Liver (tissue), 9 donors: ENCODE data around the gene TSPOAP1. TPM values are rescaled to one million over a fixed set of nuclear protein-coding genes. Genes with fewer than 3 reads are reported as not detected.

Source experiments
- DNase-seq: peaks from one replicate; pipeline ENCODE4 v3.0.0-alpha.2; 2017; ENCODE audit warnings: low spot score
- H3K27ac ChIP-seq, 2 donors: one replicate each; pipeline ENCODE4 v1.7.0; 2013; ENCODE audit warnings: inconsistent platforms in 2 of 2, low read length in 2 of 2, control low read depth in 1 of 2, low read depth in 1 of 2, mild to moderate bottlenecking in 1 of 2
- H3K27me3 ChIP-seq, 4 donors: one replicate each; pipeline versions ENCODE4 v1.6.1 to v1.7.0; 2013; ENCODE audit warnings: low read length in 3 of 4, inconsistent platforms in 1 of 4, mild to moderate bottlenecking in 1 of 4, moderate library complexity in 1 of 4; ENCODE audit not compliant: control insufficient read depth in 4 of 4, insufficient read depth in 4 of 4
- H3K36me3 ChIP-seq, 4 donors: one replicate each; pipeline versions ENCODE4 v1.6.1 to v1.7.0; 2013; ENCODE audit warnings: low read length in 3 of 4, mild to moderate bottlenecking in 3 of 4, low read depth in 1 of 4, moderate library complexity in 1 of 4; ENCODE audit not compliant: control insufficient read depth in 4 of 4, insufficient read depth in 3 of 4
- H3K4me1 ChIP-seq, 4 donors: one replicate each; pipeline versions ENCODE4 v1.6.1 to v1.7.0; 2013; ENCODE audit warnings: low read length in 3 of 4, mild to moderate bottlenecking in 3 of 4, moderate library complexity in 1 of 4; ENCODE audit not compliant: control insufficient read depth in 4 of 4, insufficient read depth in 4 of 4
- H3K4me3 ChIP-seq, 3 donors: one replicate each; pipeline versions ENCODE4 v1.6.1 to v1.7.0; 2013; ENCODE audit warnings: low read length in 3 of 3, control low read depth in 1 of 3, low read depth in 1 of 3, mild to moderate bottlenecking in 1 of 3
- H3K9ac ChIP-seq, 2 donors: one replicate each; pipeline ENCODE4 v1.7.0; 2013; ENCODE audit warnings: low read length in 2 of 2, mild to moderate bottlenecking in 2 of 2, moderate library complexity in 2 of 2, control low read depth in 1 of 2, low read depth in 1 of 2
- H3K9me3 ChIP-seq, 4 donors: one replicate each; pipeline versions ENCODE4 v1.6.1 to v1.7.0; 2013; ENCODE audit warnings: low read length in 3 of 4; ENCODE audit not compliant: control insufficient read depth in 4 of 4
- ATF3 ChIP-seq: IDR thresholded peaks from 2 replicates; pipeline ENCODE4 v1.6.1; 2016; ENCODE audit warnings: antibody characterized with exemption
- EGR1 ChIP-seq, 2 donors: IDR thresholded peaks; 2 replicates each; pipeline ENCODE4 v1.6.1; 2016 to 2018; ENCODE audit warnings: antibody characterized with exemption in 2 of 2, low read depth in 2 of 2
- FOXA1 ChIP-seq: IDR thresholded peaks from 2 replicates; pipeline ENCODE4 v1.6.1; 2016; ENCODE audit warnings: antibody characterized with exemption
- FOXA2 ChIP-seq: IDR thresholded peaks from 2 replicates; pipeline ENCODE4 v1.6.1; 2016; ENCODE audit warnings: antibody characterized with exemption
- GABPA ChIP-seq, 2 donors: IDR thresholded peaks in 1 of 2; conservative IDR thresholded peaks in 1 of 2; 2 replicates each; pipeline ENCODE4 v1.6.1; 2016; ENCODE audit warnings: antibody characterized with exemption in 2 of 2, mild to moderate bottlenecking in 1 of 2, moderate library complexity in 1 of 2
- HNF4A ChIP-seq, 2 donors: conservative IDR thresholded peaks; 2 replicates each; pipeline ENCODE4 v1.6.1; 2016; ENCODE audit warnings: antibody characterized with exemption in 2 of 2, mild to moderate bottlenecking in 2 of 2
- HNF4G ChIP-seq: IDR thresholded peaks from 2 replicates; pipeline ENCODE4 v1.6.1; 2016; ENCODE audit warnings: antibody characterized with exemption
- JUND ChIP-seq, 2 donors: IDR thresholded peaks; 2 replicates each; pipeline ENCODE4 v1.6.1; 2016; ENCODE audit warnings: antibody characterized with exemption in 2 of 2
- MAX ChIP-seq: IDR thresholded peaks from 2 replicates; pipeline ENCODE4 v1.6.1; 2016; ENCODE audit warnings: antibody characterized with exemption
- NR2F2 ChIP-seq: IDR thresholded peaks from 2 replicates; pipeline ENCODE4 v1.6.1; 2016; ENCODE audit warnings: antibody characterized with exemption
- RAD21 ChIP-seq, 2 donors: IDR thresholded peaks; 2 replicates each; pipeline ENCODE4 v1.6.1; 2016; ENCODE audit warnings: antibody characterized with exemption in 2 of 2, mild to moderate bottlenecking in 2 of 2
- REST ChIP-seq: IDR thresholded peaks from 2 replicates; pipeline ENCODE4 v1.6.1; 2016; ENCODE audit warnings: antibody characterized with exemption, mild to moderate bottlenecking
- RXRA ChIP-seq, 2 donors: IDR thresholded peaks; 2 replicates each; pipeline ENCODE4 v1.6.1; 2017 to 2018; ENCODE audit warnings: antibody characterized with exemption in 2 of 2, mild to moderate bottlenecking in 1 of 2
- SP1 ChIP-seq: IDR thresholded peaks from 2 replicates; pipeline ENCODE4 v1.6.1; 2018; ENCODE audit warnings: antibody characterized with exemption, mild to moderate bottlenecking
- TAF1 ChIP-seq: conservative IDR thresholded peaks from 2 replicates; pipeline ENCODE4 v1.6.1; 2016; ENCODE audit warnings: antibody characterized with exemption, mild to moderate bottlenecking
- YY1 ChIP-seq: IDR thresholded peaks from 2 replicates; pipeline ENCODE4 v1.6.1; 2016; ENCODE audit warnings: antibody characterized with exemption, mild to moderate bottlenecking
- WGBS: extraction: QIAGEN DNeasy Blood & Tissue Kit; methylation state at CpG from one replicate; pipeline ENCODE4 v1.1.7; 2013; 5-methylcytosine and 5-hydroxymethylcytosine counted together
- polyA plus RNA-seq, 2 donors: library from polyadenylated mRNA; stranded (reverse) in 1 of 2; unstranded in 1 of 2; fragments of 200-250 nt in 1 of 2; fragments of >200 nt in 1 of 2; fragmentation: Nextera tagmentation in 1 of 2; extraction: Ambion mirVana in 1 of 2; gene quantifications; one replicate each; pipeline versions ENCODE4 v1.2.1 to v1.2.3, GENCODE V29; 2013 to 2015
- total RNA-seq, 2 donors: library from RNA; depleted of rRNA; stranded (reverse); fragments of >200 nt; gene quantifications; one replicate each; pipeline ENCODE4 v1.2.3, GENCODE V29; 2014
- TF ChIP-seq, protein P1 (sequence below): fragments of 150-350 bp; IDR thresholded peaks from 2 replicates; pipeline ENCODE4 v1.5.1; 2017; ENCODE audit warnings: improper control_type of control experiment, low read depth, low read length; ENCODE audit not compliant: missing input control
- TF ChIP-seq, protein P2 (sequence below): IDR thresholded peaks from 2 replicates; pipeline ENCODE4 v1.6.1; 2016; ENCODE audit warnings: antibody characterized with exemption
- donor health status: healthy.
- donor health status: healthy.
- donor health status: healthy.
- donor health status: healthy.
- donor health status: healthy.

The TSPOAP1 gene
- total and polyA plus RNA-seq, 4 donors, result 1.5 to 4.6 (median 2.6) TPM

DNA sequence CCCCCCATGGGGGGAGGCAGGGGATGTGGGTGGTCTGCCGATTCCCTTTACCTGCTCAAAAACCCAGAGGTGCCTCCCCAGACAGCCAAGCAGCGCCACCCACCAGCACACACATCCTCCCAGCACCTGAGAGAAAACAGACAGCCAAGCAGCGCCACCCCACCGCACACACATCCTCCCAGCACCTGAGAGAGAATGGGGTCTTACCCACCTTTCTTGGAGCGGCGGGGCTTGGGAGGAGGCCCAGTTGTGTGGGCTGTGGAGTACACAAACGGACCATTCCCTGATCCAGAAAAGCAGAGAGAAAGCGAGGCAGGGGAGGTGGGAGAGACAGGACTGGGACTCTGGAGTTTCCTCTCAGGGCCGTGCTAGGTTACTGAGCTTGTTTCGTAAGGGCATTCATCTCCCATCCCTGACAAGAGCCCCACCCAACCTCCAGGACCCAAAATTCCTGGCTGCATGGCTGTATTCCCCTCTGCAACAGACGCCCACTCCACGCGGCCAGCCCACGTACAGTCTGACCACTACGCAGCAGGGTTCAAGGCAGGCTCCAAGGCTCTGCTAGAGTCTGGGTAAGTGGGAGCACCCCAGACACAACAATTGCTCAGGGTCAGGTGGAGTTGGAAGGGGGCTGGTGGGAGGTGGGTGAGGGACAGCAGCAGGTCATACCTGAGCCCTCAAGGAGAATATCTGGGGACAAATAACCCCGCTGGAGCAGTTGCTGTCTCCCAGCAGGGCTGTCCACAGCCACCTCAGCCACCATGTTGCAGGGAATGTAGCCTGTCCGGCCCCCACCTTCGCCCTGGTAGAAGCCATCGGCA is 22.3 kb downstream of the TSPOAP1 start:
- Histone ChIP-seq H3K4me3 (no peak overlapping the region), H3K4me1 (no peaks in the 10 kb centered on the region), H3K9me3 (no peaks in the 10 kb centered on the region), H3K27ac (no peak overlapping the region), H3K36me3 (no peaks in the 10 kb centered on the region), H3K27me3 (no peaks in the 10 kb centered on the region), H3K9ac (no peak overlapping the region)
- no peak for TF ChIP-seq MAX
- no peak for TF ChIP-seq RAD21 (IDR thresholded peaks at IDR 0.05)
- no peak for TF ChIP-seq YY1
- TF ChIP-seq TAF1, result no peak
- TF ChIP-seq SP1, result no peak
- TF ChIP-seq JUND (IDR thresholded peaks at IDR 0.05), result no peak
- TF ChIP-seq HNF4G, result no peak
- TF ChIP-seq NR2F2, result no peak
- no peak for TF ChIP-seq ATF3
- WGBS, result 92% methylated on average over 19 of the region's 19 CpGs
- DNase-seq, result peak; percentile 31

- peak; percentile 25 for DNase-seq
- no peak overlapping the region for H3K27ac ChIP-seq
- no peaks in the 10 kb centered on the region for H3K4me1 ChIP-seq
- H3K9me3 ChIP-seq, result no peaks in the 10 kb centered on the region
- H3K36me3 ChIP-seq, result no peaks in the 10 kb centered on the region
- no peak overlapping the region for H3K4me3 ChIP-seq
- H3K27me3 ChIP-seq, result no peaks in the 10 kb centered on the region
- WGBS, result 95% methylated on average over 8 of the region's 8 CpGs
- TF ChIP-seq EGR1 (IDR thresholded peaks at IDR 0.05; ENCODE audit: low read depth in 2 of 2), result no peak
- no peak for TF ChIP-seq HNF4A (conservative IDR thresholded peaks at IDR 0.05)
- TF ChIP-seq REST, result no peak
- no peak for TF ChIP-seq YY1
- TF ChIP-seq ATF3, result no peak
- TF ChIP-seq, protein P1, sequence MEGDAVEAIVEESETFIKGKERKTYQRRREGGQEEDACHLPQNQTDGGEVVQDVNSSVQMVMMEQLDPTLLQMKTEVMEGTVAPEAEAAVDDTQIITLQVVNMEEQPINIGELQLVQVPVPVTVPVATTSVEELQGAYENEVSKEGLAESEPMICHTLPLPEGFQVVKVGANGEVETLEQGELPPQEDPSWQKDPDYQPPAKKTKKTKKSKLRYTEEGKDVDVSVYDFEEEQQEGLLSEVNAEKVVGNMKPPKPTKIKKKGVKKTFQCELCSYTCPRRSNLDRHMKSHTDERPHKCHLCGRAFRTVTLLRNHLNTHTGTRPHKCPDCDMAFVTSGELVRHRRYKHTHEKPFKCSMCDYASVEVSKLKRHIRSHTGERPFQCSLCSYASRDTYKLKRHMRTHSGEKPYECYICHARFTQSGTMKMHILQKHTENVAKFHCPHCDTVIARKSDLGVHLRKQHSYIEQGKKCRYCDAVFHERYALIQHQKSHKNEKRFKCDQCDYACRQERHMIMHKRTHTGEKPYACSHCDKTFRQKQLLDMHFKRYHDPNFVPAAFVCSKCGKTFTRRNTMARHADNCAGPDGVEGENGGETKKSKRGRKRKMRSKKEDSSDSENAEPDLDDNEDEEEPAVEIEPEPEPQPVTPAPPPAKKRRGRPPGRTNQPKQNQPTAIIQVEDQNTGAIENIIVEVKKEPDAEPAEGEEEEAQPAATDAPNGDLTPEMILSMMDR, result no peak
- TF ChIP-seq TAF1, result no peak
- TF ChIP-seq SP1, result no peak
- no peak for TF ChIP-seq FOXA1
- TF ChIP-seq HNF4G, result no peak
- no peak for TF ChIP-seq JUND (IDR thresholded peaks at IDR 0.05)
- TF ChIP-seq, protein P2, sequence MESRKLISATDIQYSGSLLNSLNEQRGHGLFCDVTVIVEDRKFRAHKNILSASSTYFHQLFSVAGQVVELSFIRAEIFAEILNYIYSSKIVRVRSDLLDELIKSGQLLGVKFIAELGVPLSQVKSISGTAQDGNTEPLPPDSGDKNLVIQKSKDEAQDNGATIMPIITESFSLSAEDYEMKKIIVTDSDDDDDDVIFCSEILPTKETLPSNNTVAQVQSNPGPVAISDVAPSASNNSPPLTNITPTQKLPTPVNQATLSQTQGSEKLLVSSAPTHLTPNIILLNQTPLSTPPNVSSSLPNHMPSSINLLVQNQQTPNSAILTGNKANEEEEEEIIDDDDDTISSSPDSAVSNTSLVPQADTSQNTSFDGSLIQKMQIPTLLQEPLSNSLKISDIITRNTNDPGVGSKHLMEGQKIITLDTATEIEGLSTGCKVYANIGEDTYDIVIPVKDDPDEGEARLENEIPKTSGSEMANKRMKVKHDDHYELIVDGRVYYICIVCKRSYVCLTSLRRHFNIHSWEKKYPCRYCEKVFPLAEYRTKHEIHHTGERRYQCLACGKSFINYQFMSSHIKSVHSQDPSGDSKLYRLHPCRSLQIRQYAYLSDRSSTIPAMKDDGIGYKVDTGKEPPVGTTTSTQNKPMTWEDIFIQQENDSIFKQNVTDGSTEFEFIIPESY, result no peak
- TF ChIP-seq MAX, result no peak
- TF ChIP-seq RAD21 (IDR thresholded peaks at IDR 0.05), result no peak
- no peak for TF ChIP-seq RXRA (IDR thresholded peaks at IDR 0.05)
- no peak for TF ChIP-seq GABPA (IDR thresholded peaks at IDR 0.05 in 1 of 2, conservative IDR thresholded peaks at IDR 0.05 in 1 of 2)
- TF ChIP-seq NR2F2, result no peak
- no peak for TF ChIP-seq FOXA2
- no peak overlapping the region for H3K9ac ChIP-seq
These were observed 23.0 kb downstream of the TSPOAP1 start for GRCh38 chr17:58305626-58306025.
